GM12892 (cell line): Measurements from ENCODE around the gene XYLT1.

ENCODE experiments used
- POLR2A ChIP-seq: IDR thresholded peaks from 2 replicates; pipeline ENCODE4 v1.6.1; 2011; ENCODE audit warnings: low read depth, low read length, control low read depth
- POLR2AphosphoS5 ChIP-seq: IDR thresholded peaks from 2 replicates; pipeline ENCODE4 v1.6.1; 2011; ENCODE audit warnings: low read depth, low read length, control low read depth
- TAF1 ChIP-seq: IDR thresholded peaks from 2 replicates; pipeline ENCODE4 v1.6.1; 2011; ENCODE audit warnings: low read depth, mild to moderate bottlenecking, control low read depth, low read length, borderline replicate concordance

DNA sequence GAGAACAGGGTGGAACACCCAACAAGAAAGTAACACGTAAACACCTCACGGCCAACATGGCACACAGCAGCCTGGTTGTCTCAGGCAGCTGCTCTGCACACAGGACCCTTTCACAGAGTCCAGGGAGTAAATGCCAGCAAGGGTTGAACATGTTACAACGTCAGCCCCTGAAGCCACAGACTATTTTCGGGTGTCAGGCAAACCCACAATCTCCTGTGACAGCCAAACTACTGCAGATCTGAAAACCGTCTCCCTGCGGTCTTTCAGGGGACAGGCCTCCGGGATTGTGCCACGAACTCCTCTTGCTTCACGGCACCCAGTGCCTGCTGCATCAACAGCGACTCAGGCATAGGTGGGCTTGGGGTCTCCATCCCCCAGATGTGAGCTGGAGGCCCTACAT is 127.7 kb downstream of the XYLT1 start:
- no peak for TF ChIP-seq POLR2A
- no peak for TF ChIP-seq TAF1
- TF ChIP-seq POLR2AphosphoS5: no peak
